Measurements from ENCODE around the gene TAAR5. TPM values are rescaled to one million over a fixed set of nuclear protein-coding genes. Genes with fewer than 3 reads are reported as not detected.

Gene TAAR5
- total and polyA plus RNA-seq, 2 of the 8 experiments (the other 6 are each of a cell fraction or from before 2014, with no cell fraction given), result not detected

- TF ChIP-seq RAD21 (IDR thresholded peaks at IDR 0.05 in 1 of 2, conservative IDR thresholded peaks at IDR 0.05 in 1 of 2; ENCODE audit: low read depth in 2 of 2, low read length in 2 of 2), result no peak
- TF ChIP-seq RFX5 (IDR thresholded peaks at IDR 0.05; ENCODE audit: borderline replicate concordance, low read depth, low read length), result no peak
- no peak for TF ChIP-seq SUZ12 (IDR thresholded peaks at IDR 0.05; ENCODE audit: low read length)
- no peak for TF ChIP-seq SIN3A (conservative IDR thresholded peaks at IDR 0.05 in 1 of 2, IDR thresholded peaks at IDR 0.05 in 1 of 2; ENCODE audit: low read depth in 1 of 2, low read length in 2 of 2)
- TF ChIP-seq MAFK (IDR thresholded peaks at IDR 0.05; ENCODE audit: low read depth, low read length), result no peak
Observed at GRCh38 chr6:132616677-132617076, 27.1 kb upstream of the TAAR5 start (continued).
